ENCODE measurements around the gene ZNF385C.

The ZNF385C gene

DNA sequence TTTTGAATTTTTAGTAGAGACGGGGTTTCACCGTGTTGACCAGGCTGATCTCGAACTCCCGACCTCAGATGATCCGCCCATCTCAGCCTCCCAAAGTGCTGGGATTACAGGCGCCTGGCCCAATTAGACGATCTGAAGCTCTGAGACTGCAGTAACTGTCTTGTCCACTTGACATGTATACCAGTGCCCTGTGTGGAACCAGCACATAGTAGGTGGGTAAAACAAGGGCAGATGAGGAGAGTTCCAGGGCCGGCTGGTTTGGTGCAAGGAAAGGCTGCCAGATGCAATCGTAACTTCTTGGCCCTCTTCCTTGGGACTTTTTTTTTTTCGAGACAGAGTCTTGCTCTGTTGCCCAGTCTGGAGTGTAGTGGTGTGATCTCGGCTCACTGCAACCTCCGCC, 50.9 kb downstream of the ZNF385C start:
- TF ChIP-seq POLR2AphosphoS5 (IDR thresholded peaks at IDR 0.05; ENCODE audit: low read depth) (no peak), REST (IDR thresholded peaks at IDR 0.05; ENCODE audit: insufficient replicate concordance, low read depth) (no peak), SPI1 (IDR thresholded peaks at IDR 0.05; ENCODE audit: borderline replicate concordance, low read depth) (no peak), GABPA (IDR thresholded peaks at IDR 0.05; ENCODE audit: low read depth) (no peak)
- TF ChIP-seq, protein P1, sequence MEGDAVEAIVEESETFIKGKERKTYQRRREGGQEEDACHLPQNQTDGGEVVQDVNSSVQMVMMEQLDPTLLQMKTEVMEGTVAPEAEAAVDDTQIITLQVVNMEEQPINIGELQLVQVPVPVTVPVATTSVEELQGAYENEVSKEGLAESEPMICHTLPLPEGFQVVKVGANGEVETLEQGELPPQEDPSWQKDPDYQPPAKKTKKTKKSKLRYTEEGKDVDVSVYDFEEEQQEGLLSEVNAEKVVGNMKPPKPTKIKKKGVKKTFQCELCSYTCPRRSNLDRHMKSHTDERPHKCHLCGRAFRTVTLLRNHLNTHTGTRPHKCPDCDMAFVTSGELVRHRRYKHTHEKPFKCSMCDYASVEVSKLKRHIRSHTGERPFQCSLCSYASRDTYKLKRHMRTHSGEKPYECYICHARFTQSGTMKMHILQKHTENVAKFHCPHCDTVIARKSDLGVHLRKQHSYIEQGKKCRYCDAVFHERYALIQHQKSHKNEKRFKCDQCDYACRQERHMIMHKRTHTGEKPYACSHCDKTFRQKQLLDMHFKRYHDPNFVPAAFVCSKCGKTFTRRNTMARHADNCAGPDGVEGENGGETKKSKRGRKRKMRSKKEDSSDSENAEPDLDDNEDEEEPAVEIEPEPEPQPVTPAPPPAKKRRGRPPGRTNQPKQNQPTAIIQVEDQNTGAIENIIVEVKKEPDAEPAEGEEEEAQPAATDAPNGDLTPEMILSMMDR (IDR thresholded peaks at IDR 0.05; ENCODE audit: insufficient read depth, low read length) = no peak
- no peak for DNase-seq (ENCODE audit: low read depth in 1 of 2, low spot score in 1 of 2)
- no peak overlapping the region for H3K27ac ChIP-seq (replicated peaks)
- H3K27me3 ChIP-seq (ENCODE audit: insufficient read depth, poor library complexity, severe bottlenecking) = peaks cover 4% of the 10 kb centered on the region
- H3K4me3 ChIP-seq (replicated peaks; ENCODE audit: insufficient read depth, low read length) = no peak overlapping the region

DNA sequence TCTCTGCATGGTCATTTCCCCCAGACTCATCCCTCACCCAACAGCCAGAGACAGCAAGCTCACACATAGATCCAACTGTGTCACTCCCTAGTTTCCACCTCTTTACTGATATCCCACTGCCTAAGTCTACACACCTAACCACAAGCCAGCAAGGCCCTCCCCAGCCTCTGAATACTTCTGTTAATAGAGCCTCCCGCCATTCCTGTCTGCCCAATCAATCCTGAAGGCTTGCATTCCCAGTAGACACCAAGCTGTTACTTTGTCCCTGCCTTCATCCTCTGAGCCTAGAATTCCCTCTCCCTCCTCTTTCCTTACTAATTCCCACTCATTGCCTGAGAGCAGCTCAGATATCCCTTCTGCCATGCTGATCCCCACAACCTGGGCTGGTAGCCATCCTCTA, 52.6 kb downstream of the ZNF385C start:
- no peak overlapping the region for H3K27ac ChIP-seq (replicated peaks)
- H3K27me3 ChIP-seq (ENCODE audit: insufficient read depth, poor library complexity, severe bottlenecking) = no peaks in the 10 kb centered on the region
- TF ChIP-seq REST (IDR thresholded peaks at IDR 0.05; ENCODE audit: insufficient replicate concordance, low read depth) (no peak), POLR2AphosphoS5 (IDR thresholded peaks at IDR 0.05; ENCODE audit: low read depth) (no peak), GABPA (IDR thresholded peaks at IDR 0.05; ENCODE audit: low read depth) (no peak), SPI1 (IDR thresholded peaks at IDR 0.05; ENCODE audit: borderline replicate concordance, low read depth) (no peak)
- TF ChIP-seq, protein P1 (IDR thresholded peaks at IDR 0.05; ENCODE audit: insufficient read depth, low read length) = no peak
- no peak for DNase-seq (ENCODE audit: low read depth in 1 of 2, low spot score in 1 of 2)
- H3K4me3 ChIP-seq (replicated peaks; ENCODE audit: insufficient read depth, low read length) = no peak overlapping the region

GRCh38 chr17:42042598-42043319, 55.5 kb downstream of the ZNF385C start:
- TF ChIP-seq POLR2AphosphoS5 (IDR thresholded peaks at IDR 0.05; ENCODE audit: low read depth) (no peak), GABPA (IDR thresholded peaks at IDR 0.05; ENCODE audit: low read depth) (no peak), SPI1 (IDR thresholded peaks at IDR 0.05; ENCODE audit: borderline replicate concordance, low read depth) (no peak), REST (IDR thresholded peaks at IDR 0.05; ENCODE audit: insufficient replicate concordance, low read depth) (no peak)
- TF ChIP-seq, protein P1 (IDR thresholded peaks at IDR 0.05; ENCODE audit: insufficient read depth, low read length) = no peak
- H3K4me3 ChIP-seq (replicated peaks; ENCODE audit: insufficient read depth, low read length) = no peak overlapping the region
- no peak overlapping the region for H3K27ac ChIP-seq (replicated peaks)
- DNase-seq (ENCODE audit: low read depth in 1 of 2, low spot score in 1 of 2) = no peak
- no peaks in the 10 kb centered on the region for H3K27me3 ChIP-seq (ENCODE audit: insufficient read depth, poor library complexity, severe bottlenecking)
